GM18520 (cell line): ENCODE results near the gene CARD19.

ENCODE experiments used
- ATAC-seq: cut with Tn5 transposase; IDR thresholded peaks from one replicate; pipeline ENCODE4 v1.9.1; 2021; ENCODE audit not compliant: unreplicated experiment

Gene CARD19

GRCh38 chr9:93086447-93087224, 9.4 kb upstream of the CARD19 start:
- no peak for ATAC-seq

- ATAC-seq: no peak
Observed at GRCh38 chr9:93087971-93088655, 7.9 kb upstream of the CARD19 start.

- ATAC-seq: no peak
Observed at GRCh38 chr9:93088656-93089015, 7.4 kb upstream of the CARD19 start.

- no peak for ATAC-seq
Observed at GRCh38 chr9:93089024-93089423, 7.0 kb upstream of the CARD19 start.

- ATAC-seq: no peak
Observed at GRCh38 chr9:93089481-93089991, 6.5 kb upstream of the CARD19 start.

- no peak for ATAC-seq
Observed at GRCh38 chr9:93090091-93090655, 5.8 kb upstream of the CARD19 start.

GRCh38 chr9:93091056-93091452, 5.0 kb upstream of the CARD19 start:
- ATAC-seq: no peak

- no peak for ATAC-seq
Observed at GRCh38 chr9:93091453-93092081, 4.5 kb upstream of the CARD19 start.

- no peak for ATAC-seq
Observed at GRCh38 chr9:93092251-93092991, 3.6 kb upstream of the CARD19 start.

- ATAC-seq: no peak
Observed at GRCh38 chr9:93093127-93093876, 2.7 kb upstream of the CARD19 start.

- ATAC-seq: no peak
Observed at GRCh38 chr9:93093877-93094657, 1.9 kb upstream of the CARD19 start.

- ATAC-seq: no peak
Observed at GRCh38 chr9:93094658-93095204, 1.3 kb upstream of the CARD19 start.

GRCh38 chr9:93095205-93096130, 549 bp upstream of the CARD19 start:
- ATAC-seq: peak; percentile 66

GRCh38 chr9:93096811-93097382, 880 bp downstream of the CARD19 start:
- no peak for ATAC-seq

GRCh38 chr9:93097511-93098201, 1.6 kb downstream of the CARD19 start:
- no peak for ATAC-seq

GRCh38 chr9:93098236-93098946, 2.4 kb downstream of the CARD19 start:
- no peak for ATAC-seq
